ENCODE measurements around the gene TIMM17A.

TIMM17A gene

DNA sequence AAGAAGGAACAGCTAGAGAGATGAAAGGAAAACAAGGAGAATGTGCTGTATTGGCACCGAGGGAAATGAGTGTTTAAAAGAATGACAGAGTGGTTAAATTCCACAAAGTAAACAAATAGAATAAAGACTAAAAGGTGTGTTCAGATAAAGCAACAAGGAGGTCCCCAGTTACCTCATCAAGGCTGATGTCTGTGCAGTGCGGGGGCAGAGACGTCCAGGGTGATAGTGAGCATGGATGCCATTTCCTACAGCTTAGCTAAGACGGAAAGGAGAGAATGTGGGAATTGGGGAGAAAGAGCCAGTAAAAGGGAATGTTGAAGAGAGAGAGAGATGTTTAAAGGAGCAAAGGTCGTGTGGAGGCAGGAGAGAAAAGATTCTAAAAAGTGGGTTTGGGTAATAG is 24.5 kb upstream of the TIMM17A start:
- TF ChIP-seq, protein P1, sequence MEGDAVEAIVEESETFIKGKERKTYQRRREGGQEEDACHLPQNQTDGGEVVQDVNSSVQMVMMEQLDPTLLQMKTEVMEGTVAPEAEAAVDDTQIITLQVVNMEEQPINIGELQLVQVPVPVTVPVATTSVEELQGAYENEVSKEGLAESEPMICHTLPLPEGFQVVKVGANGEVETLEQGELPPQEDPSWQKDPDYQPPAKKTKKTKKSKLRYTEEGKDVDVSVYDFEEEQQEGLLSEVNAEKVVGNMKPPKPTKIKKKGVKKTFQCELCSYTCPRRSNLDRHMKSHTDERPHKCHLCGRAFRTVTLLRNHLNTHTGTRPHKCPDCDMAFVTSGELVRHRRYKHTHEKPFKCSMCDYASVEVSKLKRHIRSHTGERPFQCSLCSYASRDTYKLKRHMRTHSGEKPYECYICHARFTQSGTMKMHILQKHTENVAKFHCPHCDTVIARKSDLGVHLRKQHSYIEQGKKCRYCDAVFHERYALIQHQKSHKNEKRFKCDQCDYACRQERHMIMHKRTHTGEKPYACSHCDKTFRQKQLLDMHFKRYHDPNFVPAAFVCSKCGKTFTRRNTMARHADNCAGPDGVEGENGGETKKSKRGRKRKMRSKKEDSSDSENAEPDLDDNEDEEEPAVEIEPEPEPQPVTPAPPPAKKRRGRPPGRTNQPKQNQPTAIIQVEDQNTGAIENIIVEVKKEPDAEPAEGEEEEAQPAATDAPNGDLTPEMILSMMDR (IDR thresholded peaks at IDR 0.05), result no peak

DNA sequence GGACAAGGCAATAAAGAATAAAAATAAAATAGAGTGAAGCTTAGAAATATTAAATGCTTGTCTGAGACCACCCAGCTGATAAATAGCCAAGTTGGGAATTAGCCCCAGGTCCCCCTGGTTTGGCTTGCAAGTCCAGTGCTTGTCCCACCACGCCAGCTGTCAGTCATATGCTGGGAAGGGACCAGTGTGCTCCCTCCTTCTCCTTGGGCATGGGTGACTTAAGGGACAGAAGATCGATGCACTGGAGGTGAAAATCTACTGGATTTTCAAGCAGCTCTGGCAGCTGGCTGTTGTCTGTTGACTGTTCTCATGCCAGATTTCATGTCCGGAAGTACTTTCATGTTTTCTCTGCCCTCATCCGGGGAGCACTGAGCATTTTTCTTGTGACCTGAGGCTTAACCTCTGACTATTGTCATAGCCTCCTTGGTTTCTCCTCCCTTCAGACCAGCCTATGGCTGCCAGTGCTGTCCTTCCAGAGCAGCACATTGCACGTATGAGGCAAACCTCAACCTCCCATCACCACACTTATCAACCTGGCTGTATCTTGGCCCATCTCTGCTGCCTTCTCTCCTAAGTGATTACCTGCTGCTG is 21.4 kb upstream of the TIMM17A start:
- TF ChIP-seq, protein P1 (IDR thresholded peaks at IDR 0.05), result no peak

DNA sequence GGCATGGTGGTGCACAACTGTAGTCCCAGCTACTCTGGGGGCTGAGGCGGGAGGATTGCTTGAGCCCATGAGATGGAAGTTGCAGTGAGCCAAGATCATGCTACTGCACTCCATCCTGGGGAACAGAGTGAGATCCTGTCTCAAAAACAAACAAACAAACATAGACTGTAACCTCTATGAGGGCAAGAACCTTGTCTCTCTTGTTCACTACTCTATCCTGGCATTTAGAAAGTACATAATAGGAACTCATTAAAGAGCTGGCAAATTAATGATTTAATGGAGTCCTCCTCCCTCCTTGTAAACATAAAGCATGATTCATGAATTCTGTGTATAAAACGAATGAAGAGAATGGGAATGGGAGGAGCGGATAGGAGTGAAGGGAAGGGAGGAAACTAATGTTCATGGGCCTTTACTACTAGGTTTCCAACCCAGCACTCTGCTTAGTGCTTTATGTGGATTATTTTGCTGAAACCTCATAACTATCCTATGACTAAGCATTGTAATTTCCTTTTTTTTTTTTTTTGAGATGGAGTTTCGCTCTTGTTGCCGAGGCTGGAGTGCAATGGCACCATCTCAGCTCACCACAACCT is 17.6 kb upstream of the TIMM17A start:
- TF ChIP-seq, protein P1 (IDR thresholded peaks at IDR 0.05), result no peak

DNA sequence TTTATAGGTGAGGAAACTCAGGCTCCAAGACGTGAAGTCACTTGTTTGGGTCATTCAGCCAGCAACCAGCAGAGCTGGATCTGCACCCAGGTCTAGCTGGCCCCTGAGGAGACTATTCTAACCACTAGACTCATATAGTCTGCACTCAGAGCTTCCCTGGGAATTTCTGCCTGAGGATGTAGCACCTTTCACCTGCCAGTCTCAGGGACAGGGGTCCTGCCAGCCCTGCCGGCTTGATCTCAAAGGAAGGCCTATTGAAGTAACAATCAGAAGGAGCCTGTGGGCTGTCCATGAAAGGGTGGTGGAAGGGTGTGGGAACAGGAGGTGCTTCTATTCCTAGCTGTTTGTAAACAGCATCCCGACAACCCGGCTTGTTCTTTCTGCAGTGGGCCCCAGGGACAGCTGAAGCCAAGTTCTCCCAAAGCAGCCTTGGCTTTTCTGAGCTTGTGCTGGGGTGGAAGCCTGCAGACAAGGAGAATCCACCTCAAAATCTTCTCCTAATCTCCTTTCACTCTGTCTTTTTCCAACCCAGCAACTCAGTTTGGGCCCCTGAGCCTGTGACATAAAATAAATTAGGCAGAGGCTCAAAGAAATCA is 16.8 kb upstream of the TIMM17A start:
- TF ChIP-seq, protein P1 (IDR thresholded peaks at IDR 0.05), result no peak

DNA sequence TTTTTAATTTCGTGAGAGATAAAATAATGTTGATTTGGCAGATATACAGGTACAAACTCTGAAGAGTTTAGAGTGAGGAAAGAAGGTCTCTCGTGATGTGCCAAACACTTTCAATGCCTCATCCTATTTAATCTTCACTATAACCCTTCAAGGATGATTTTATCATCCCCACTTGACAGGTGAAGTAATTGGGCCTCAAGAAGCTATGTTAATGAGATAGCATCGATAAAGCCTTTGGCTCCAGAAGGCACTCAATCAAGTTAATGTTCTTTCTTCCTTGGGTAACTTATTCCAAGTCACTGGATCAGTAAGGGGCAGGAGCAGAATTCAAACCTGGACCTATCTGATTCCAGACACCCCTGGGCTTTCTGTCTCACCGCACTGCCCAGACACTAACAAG is 16.2 kb upstream of the TIMM17A start:
- TF ChIP-seq, protein P1 (IDR thresholded peaks at IDR 0.05), result no peak

DNA sequence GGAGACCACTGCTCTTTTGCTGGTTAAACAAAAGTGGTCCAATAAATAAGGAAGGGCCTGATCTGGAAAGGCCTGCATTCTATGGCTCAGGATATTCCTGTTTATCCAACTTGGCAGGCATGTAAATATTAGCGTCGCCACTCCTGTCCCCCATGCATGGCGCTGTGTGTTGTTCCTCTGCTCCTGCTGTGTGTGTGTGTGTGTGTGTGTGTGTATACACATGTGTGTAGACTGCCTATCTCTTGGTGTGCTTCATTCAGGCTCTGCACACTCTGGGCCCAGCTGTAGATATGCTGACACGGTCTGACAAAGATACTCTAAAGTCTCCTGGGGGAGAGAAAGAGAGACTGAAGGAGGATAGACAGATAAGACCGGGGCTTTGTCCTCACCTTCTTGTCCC is 15.7 kb upstream of the TIMM17A start:
- TF ChIP-seq, protein P1 (IDR thresholded peaks at IDR 0.05), result no peak

DNA sequence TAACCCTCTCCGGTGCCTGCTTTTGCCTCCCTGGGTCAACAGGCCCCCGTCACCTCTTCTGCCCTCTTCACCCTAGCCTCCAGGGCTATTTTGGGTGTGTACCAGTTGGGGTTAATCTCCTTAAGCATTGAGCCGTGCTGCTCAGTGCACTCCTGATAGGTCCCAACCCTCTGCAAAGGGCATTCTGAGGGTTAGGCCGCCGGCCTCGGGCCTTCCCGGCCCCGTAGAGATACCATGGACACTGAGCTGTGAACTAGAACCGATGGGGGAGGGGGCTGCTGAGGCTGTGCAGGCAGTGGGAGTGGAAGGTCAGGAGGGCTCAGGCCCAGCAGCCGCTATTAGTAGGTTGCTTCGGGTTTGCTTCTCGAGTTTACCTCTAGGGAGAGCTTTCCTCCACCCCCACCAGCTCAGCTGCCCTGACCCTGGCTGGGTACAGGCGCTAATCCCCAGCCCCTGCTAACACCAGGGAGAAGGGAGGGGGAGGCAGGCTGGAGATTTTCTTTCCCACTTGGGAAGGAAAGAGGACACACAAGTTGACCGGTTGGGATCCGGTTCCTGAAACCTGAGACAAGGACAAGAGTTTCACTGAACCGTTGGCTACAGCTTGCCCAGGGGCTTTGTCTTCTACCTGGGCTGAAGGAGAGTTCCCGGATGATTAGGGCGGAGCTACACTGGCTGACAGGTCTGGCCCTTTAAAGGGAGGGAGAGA is 13.7 kb upstream of the TIMM17A start:
- TF ChIP-seq, protein P1 (IDR thresholded peaks at IDR 0.05), result no peak
